ENCODE data around the gene CCDC186.

DNA sequence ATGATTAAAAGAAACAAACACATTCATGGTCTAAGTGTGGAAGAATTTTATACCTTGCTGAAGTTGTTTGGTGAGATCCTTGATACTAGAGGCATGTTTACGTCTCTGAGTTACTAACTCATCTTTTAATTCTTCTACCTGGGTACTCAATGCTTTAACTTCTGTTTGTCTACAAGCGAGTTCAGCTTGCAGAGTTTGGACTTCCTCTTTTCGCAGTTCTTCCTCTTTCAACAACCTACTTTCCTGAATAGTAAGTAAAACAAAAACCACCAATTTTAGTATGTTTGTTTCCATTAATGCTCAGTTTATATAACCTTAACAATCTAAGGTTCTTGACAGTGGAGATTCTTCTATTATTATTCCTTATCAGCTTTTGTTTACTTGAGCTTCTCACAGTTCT is 42.9 kb downstream of the CCDC186 start:
- TF ChIP-seq POLR2A (IDR thresholded peaks at IDR 0.05) (no peak), POLR2AphosphoS5 (IDR thresholded peaks at IDR 0.05) (no peak)
- TF ChIP-seq, protein P1, sequence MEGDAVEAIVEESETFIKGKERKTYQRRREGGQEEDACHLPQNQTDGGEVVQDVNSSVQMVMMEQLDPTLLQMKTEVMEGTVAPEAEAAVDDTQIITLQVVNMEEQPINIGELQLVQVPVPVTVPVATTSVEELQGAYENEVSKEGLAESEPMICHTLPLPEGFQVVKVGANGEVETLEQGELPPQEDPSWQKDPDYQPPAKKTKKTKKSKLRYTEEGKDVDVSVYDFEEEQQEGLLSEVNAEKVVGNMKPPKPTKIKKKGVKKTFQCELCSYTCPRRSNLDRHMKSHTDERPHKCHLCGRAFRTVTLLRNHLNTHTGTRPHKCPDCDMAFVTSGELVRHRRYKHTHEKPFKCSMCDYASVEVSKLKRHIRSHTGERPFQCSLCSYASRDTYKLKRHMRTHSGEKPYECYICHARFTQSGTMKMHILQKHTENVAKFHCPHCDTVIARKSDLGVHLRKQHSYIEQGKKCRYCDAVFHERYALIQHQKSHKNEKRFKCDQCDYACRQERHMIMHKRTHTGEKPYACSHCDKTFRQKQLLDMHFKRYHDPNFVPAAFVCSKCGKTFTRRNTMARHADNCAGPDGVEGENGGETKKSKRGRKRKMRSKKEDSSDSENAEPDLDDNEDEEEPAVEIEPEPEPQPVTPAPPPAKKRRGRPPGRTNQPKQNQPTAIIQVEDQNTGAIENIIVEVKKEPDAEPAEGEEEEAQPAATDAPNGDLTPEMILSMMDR (IDR thresholded peaks at IDR 0.05): no peak

All from upper lobe of left lung (tissue), 4 donors.